ENCODE results near the gene CARD14.
A peak's percentile ranks its signal among the peaks of the same experiment; 100 is the strongest.
"Not testable (repeated sequence)": the region's sequence is repeated elsewhere in the genome, so short reads cannot be mapped to it uniquely, and the experiment has no call there.

Gene CARD14

DNA sequence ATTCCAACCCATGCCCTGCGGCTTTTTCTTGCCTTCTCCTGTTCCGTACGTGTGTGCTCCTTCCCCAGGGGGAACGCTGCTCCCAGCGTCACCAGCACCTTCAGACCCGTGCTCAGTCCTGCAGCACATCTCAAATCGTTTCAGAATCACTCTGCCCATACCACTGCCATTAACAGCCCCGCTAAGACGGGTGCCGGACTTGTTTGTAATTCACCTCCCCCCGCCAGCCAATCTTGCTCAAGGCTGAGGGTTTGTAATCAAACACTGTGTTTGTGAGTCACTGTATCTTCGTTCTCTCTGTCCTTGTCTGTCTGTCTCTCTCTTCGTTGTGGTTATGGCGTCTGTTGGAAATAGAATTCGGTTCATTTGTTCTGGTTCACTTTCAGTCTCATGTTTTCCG is 17.3 kb downstream of the CARD14 start:
- DNase-seq: no peak

DNA sequence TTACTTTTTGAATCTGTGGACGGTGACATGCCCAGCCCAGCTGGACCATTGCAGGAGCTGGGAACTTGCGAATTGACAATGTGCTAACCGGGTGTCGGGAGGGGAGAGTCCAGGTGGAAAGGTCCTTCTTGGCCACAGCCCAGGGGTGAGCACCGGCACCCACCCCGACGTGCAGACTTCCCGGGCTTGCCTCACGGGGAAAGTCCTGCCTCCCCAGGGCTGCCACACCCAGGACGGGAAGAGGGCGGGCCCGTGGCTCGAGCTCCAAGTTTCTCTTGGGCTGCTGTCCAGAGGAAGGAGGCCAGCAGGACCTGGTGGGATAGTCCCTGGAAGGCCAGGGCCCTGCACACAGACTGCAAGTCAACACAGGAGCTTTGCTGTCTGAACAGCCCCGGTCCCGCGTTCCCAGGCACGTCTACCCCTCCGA is 17.7 kb downstream of the CARD14 start:
- no peak for DNase-seq

DNA sequence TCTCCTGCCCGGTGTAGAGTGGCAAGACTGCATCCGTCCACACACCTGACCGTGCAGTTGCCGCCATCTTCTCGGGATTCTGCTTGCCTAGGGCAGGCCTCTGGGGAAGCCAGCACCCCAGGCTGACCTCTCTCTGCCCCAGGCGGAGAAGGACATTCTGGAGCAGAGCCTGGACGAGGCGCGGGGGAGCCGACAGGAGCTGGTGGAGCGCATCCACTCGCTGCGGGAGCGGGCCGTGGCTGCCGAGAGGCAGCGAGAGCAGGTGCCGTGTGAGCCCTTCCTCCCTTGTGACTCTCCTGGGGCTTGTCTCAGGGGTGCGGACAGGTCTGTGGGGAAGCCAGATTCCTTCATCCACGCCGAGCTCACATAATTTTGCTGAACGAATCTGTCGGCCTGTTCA is 19.8 kb downstream of the CARD14 start:
- no peak for DNase-seq

DNA sequence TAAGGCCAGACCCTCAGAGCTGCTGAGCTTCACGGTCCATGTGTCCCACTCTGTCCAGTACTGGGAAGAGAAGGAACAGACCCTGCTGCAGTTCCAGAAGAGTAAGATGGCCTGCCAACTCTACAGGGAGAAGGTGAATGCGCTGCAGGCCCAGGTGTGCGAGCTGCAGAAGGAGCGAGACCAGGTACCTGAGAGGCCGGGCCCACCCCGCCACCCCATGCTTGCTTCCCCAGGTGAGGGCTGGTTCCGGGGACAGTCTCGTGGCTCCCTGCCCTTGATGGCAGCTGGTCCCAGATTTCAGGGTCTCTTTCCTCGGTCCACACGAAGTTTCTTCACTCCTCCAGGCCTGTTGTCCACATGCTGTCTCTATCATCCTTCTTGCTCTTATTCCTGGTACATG is 20.9 kb downstream of the CARD14 start:
- no peak for DNase-seq

DNA sequence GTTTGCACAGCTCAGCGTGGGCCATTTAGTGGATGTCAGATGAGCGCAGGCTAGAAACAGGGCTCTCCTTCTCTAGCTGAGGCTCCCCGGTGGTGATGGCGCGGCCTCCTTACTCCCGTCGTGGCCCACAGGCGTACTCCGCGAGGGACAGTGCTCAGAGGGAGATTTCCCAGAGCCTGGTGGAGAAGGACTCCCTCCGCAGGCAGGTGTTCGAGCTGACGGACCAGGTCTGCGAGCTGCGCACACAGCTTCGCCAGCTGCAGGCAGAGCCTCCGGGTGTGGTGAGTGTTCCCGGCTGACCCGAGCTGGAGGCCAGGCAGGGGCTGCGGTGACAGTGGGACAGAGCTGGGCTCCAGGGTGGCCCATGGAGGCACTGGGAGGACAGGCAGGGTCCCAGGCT is 21.4 kb downstream of the CARD14 start:
- no peak for DNase-seq

DNA sequence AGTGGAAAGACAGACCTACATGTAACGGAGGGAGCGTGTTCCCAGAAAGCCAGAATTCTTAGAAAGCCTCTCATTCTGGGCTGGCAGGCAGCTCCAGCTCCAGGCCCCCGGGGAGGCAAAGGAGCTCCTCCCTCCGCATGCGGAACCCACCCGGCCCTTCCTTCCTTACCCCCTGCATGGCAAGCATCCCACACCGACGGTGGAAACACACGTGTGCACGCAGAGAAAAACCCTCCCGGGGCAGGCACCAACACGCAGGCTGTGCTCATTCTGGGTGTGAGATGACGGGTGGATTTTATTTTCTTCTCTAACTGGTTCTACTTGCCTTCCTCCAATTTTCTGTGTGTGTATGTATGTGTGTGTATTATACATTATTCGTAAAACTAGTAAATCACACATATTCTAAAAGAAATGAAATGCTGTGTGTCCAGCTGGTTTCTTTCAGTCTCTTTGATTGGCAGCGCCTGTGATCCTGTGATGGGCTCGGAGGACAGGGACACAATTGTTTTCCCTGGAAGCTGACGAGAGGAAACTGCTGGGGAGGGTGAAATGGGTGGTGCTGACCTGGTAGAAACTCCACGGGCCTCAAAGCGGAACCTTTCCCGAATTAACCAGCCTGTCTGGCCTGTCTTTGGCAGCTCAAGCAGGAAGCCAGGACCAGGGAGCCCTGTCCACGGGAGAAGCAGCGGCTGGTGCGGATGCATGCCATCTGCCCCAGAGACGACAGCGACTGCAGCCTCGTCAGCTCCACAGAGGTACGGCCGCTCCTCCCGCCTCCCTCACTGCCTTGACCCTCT is 22.2 kb downstream of the CARD14 start:
- no peak for DNase-seq

DNA sequence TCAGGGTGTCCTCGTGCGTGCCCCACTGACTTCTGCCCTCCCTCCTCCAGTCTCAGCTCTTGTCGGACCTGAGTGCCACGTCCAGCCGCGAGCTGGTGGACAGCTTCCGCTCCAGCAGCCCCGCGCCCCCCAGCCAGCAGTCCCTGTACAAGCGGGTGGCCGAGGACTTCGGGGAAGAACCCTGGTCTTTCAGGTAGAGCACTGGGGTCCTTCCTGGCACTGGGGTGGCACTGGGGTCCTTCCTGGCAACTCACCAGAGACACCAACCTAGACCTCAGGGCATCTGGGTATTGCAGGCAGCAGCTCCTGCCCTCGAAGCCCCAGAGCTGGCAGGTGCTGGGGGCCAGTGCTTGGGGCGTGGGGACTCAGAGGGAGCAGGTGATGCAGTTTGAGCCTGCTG is 25.3 kb downstream of the CARD14 start:
- DNase-seq: no peak

DNA sequence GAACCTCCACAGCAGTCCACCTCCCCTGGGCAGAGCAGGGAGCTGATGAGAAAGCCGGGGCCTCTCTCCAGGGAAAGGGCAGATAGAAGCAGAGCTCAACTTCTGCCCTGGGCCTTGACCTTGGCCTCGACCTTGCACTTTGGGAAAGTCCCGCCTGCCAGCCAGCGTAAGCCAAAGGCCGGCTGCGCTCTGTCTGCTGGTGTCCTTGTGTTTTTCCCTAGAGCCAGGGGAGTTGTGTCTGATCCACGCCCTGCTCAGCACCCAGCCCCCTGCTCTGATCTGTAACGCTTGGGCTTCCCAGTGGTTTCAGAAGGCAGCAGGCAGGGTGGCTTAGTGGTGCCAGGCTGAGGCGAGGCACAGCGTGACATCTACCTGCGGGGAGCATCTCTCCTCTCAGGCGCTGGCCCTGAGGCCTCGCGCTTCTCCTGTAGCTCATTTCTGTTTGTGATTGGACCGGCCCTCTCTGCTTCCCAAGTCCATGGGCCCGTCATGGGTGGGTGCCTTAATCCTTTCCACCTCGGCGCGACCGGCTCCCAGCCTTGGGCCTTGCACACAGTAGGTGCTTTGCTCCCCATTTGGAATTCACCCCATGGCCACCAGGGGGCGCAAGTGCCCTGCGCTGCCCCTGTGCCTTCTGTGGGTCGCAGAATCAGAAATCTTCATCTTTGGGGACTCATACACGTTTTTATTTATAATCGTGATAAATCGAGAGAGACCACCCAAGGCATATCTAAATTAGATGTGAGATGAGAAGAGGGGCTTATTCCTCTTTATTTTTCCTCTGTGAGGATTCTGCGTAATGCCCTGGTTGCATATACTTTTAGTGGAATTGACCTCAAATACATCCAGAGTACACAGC is 26.1 kb downstream of the CARD14 start:
- DNase-seq: peak; percentile 25

DNA sequence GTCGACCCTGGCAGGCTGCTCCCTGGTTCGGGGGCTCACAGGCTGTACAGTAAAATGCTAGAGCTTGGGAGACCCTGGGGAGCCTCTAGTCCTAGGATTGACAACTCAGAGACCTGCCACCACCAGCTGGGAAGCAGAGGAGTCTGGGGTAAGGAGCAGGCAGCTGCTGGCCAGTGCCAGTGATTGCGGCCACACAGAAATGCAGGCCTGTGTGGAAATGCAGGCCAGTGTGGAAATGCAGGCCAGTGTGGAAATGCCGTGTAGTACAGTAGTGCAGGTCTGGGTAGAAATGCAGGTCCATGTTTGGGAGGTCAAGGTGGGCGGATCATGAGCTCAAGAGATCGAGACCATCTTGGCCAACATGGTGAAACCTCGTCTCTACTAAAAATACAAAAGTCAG is 26.8 kb downstream of the CARD14 start:
- no peak for DNase-seq

DNA sequence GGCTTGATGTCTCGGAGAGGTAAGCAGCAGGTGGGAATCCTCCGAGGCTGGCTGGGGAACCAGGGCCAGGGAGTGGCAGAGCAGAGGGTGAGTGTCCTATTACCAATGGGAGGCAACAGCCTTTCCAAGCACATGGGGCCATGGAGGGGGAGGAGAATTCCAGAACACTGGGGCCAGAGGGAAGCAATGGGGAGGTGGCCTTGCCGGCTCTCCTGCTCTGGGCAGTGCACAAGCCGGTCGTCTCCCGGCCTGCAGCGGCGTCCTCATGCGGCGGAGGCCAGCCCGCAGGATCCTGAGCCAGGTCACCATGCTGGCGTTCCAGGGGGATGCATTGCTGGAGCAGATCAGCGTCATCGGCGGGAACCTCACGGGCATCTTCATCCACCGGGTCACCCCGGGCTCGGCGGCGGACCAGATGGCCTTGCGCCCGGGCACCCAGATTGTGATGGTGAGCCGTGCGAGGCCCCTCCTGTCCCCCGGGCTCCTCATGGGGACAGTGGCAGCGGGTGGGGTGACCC is 28.4 kb downstream of the CARD14 start:
- DNase-seq: no peak

DNA sequence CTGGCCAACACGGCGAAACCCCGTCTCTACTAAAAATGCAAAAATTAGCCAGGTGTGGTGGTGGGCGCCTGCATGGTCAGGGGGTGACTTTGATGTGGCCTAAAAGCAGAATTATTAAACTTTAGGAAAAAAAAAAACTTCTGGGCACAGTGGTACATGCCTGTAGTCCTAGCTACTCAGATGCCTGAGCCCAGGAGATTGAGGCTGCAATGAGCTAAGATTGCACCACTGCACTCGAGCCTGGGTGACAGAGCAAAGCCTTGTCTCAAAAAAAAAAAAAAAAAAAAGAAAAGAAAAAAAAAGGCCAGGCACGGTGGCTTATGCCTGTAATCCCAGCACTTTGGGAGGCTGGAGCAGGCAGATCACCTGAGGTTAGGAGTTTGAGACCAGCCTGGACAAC is 29.5 kb downstream of the CARD14 start:
- DNase-seq: not testable (repeated sequence)

DNA sequence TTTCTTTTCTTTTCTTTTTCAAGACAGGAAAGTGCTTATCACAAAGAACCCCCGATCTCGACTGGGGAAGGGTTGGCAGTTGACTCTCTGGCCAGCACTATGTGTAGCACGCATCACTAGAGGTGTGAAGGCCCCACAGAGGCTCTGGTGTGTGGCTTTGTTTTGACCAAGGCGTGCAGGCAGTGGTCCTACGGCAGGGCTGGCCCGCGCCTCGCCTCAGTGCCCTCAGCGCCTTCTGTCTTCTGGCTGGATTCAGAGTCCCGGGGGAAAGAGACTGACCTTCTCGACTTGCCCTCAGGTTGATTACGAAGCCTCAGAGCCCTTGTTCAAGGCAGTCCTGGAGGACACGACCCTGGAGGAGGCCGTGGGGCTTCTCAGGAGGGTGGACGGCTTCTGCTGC is 31.6 kb downstream of the CARD14 start:
- DNase-seq: no peak

DNA sequence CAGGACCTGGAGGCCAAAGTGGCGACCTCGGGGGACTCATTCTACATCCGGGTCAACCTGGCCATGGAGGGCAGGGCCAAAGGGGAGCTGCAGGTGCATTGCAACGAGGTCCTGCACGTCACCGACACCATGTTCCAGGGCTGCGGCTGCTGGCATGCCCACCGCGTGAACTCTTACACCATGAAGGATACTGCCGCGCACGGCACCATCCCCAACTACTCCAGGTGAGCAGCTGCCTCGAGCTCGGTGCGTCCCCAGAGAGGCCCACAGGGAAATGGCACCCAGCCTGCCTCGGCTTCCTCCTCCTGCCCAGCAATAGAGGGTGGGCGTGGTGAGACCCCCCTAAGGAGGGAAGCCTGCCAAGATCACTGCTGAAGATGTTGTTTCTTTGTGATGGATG is 32.4 kb downstream of the CARD14 start:
- no peak for DNase-seq

DNA sequence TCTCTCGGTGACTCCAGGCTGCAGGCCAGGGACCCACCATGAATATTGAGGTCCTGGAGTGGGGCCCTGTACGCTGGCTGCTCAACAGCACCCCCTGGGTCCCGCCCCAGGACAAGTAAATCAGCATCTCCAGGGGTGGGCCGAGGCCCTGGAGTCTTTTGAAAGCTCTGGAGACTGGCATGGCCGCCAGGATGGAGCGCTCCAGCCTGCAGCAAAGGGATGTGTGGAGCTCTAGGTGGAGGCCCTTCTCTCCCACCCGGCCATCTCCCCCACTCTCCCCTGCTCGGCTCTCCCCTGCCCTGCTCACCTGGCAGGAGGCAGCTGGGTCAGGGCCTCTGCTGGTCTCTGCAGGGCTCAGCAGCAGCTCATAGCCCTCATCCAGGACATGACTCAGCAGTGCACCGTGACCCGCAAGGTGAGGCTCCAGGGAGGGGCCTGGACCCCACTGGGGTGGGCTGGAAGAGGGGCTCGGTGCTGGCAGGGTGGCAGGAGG is 33.7 kb downstream of the CARD14 start:
- no peak for DNase-seq

DNA sequence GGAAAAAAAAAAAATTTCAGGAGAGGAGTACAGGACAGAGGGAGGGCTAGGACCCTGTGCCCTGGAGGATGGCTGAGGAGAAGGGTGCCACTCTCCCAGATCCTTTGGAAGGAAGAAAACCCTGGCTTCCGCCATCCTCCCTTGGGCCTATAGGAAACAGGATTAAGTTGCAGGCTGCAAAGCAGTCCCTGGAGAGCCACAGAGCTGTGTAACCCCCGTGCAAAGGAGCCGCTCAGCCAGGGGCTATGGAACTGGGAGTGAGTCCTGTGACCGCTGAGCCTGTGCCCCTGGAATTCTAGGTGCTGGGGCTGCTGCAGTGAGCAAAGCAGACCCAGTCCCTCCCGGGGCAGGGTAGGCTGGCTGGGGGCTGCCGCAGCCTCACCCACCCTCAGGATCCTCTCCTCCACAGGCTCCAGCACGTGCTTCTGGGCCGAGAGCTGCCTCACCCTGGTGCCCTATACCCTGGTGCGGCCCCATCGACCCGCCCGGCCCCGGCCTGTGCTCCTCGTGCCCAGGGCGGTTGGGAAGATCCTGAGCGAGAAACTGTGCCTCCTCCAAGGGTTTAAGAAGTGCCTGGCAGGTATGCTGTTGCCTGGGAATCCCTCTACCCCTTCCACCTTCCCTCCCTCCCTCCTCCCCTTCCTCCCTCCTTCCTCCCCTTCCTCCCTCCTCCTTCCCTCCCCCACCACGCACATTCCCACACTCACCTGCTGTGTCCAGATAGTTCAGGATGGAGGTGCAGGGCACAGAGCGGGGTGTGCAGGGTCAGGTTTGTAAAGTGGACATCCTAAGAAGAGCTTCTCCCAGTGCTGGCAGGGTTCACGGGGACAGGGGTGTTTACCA is 35.0 kb downstream of the CARD14 start:
- no peak for DNase-seq

DNA sequence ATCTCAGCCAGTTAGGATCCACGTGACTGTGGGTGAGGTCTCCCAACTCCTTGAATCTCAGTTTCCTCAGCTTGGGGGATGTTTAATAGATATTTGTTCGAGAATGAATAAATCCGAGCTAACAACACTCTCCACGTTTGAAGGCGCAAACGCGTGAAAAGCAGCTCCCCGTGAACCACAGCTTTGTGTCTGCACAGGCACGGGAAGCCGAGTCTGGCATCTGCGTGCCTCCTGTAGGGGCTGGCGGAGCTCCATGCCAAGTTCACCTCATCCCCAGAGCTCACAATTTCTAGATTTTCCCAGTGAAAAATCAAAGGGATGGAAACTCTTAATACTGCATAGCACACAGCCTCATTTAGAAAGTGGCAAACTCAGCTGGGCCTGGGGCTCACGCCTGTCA is 36.0 kb downstream of the CARD14 start:
- DNase-seq: no peak

DNA sequence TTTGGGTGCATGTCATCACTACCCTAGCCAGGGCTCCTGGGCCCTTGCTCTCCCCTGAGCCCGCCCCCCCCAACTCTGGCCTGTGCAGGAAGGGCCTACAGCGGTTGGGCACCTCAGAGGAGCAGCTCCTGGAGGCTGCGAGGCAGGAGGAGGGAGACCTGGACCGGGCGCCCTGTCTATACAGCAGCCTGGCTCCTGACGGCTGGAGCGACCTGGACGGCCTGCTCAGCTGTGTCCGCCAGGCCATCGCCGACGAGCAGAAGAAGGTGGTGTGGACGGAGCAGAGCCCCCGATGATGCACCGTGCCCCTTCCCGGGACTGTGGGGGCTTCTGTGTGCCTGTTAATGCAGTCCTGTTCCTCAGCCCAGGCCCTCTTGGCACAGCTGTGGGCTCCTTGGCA is 38.2 kb downstream of the CARD14 start:
- DNase-seq: no peak

DNA sequence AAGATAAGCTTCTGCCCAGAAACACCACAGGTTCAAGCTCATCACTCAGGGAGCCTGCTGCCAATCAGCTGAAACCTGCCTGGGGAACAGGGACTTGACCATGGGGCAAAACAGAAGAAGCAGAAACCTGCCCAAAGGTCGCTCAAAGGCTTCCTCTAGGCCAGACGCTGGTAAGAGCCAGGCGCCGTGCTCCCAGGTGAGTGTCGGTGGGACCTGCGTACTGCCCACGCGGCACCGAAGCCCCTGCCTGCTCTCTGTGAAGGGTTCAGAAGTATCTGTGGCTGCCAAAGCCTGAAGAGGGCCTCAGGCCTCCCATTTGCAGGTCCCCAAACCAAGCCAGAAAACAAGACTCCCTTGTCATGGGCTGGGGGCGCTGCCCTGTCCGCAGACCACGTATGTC is 39.9 kb downstream of the CARD14 start:
- no peak for DNase-seq

DNA sequence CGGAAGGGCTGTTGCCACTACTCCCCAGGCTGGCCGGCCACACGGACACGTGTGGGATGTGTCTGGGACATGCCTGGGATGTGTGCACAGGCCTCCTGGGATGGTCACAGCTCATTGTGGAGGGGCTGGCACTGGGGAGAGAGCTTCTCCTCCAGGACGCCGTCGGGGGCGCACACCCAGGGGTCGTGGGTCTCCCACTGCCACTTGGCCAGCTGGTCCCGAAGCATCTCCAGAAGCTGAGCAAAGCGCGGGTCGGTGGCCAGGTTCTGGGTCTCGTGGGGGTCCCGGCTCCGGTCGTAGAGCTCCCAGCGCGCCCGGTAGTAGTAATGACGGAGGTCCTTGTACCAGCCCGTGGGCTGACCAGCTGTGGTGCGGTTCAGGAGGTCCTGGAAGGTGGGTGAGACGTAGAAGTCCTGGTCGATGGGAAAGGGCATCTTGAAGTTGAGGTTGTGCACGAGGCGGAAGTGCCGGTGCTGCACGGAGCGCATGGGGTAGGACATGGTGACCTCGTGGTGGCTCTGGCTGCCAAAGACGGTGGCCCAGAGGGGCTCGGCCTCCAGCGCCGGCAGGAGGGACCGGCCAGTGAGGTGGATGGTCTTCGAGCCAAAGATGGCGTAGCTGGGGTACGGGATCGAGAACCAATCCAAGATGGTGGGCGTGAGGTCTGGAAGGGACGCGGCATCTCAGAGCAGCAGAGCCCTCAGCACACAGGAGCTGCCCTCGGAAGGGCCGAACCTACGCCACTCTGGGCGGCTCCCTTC is 40.7 kb downstream of the CARD14 start:
- no peak for DNase-seq

DNA sequence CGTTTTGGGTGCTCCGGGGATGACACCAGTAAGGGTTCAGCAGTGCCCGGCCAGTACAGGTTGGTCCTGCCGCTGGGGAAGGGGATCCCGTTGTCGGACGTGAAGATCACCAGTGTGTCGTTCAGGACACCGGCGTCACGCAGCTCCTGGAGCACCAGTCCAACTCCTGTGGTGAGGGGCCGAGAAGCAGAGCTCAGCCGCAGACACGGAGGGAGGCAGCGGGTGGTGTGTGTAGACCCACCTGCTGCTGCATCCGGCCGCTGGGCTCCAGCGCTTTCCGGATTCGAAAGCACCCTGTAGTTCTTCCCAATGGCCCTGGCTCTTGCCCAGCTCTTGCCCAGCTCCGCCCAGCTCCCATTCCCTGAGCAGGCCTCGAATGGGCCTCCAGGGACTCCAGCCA is 42.3 kb downstream of the CARD14 start:
- no peak for DNase-seq

DNA sequence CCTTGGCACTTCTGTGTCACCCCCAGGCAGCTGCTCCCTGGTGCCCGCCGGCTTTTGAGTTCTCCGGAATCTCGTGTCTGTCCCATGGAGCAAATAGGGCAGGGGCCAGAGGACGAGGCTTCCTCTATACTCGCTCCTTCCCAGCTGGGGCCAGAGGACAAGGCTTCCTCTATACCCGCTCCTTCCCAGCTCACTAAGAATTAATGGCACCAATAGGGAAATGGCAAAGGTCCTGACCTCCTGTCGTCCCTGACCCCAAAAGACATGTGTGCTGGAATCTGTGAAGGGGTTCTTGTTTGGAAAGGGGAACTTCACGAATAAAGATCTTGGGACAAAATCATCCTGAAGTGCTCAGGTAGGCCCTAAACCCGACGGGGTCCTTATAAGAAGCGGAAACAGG is 42.7 kb downstream of the CARD14 start:
- DNase-seq: no peak

DNA sequence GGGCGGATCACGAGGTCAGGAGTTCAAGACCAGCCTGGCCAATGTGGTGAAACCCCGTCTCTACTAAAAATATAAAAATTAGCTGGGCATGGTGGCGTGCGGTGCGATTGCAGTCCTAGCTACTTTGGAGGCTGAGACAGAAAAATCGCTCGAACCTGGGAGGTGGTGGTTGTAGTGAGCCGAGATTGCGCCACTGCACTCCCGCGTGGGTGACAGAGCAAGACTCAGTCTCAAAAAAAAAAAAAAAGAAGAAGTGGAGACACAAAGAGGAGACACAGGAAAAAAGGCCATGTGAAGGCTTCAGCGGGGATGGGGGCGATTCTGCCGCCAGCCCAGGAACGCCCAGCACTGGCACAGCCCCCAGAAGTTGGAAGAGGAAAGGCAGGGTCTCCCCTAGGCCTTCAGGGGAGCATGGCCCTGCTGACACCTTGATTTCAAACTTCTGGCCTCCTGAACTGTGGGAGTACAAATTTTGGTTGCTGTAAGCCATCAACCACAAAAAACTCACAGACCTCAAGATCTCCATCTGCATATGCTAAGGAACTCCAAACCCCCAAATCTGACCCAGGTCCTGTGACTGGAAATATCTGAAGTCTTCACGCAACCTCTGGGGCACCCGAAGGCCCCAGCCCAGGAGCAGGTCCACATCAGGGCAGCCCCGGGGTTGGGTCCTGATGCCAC is 43.3 kb downstream of the CARD14 start:
- DNase-seq: no peak
